ENCODE measurements around the gene IGFBP3. TPM values are rescaled to one million over a fixed set of nuclear protein-coding genes. Genes with fewer than 3 reads are reported as not detected.
A peak's percentile ranks its signal among the peaks of the same experiment; 100 is the strongest.

IGFBP3 gene
- total RNA-seq, 1 experiment from 2014 or later, result 315 TPM

- intact Hi-C loops (cut with micrococcal nuclease; ENCODE audit: unreplicated experiment), result loop anchor here (1.0 to 10.0 kb wide), 8 partner anchors 29 to 1335 kb away; no protein-coding TSS in a partner anchor
- DNase-seq, result no peak
- CTCF ChIA-PET, result interaction anchor here (0.6 to 5.1 kb wide), 7 partner anchors 13 to 366 kb away, joined by 3 to 47 read pairs (median 5); partner anchors contain the start of gene IGFBP1
- Mint-ChIP-seq H3K4me1 (ENCODE audit: low read depth, unreplicated experiment) (peaks cover 50% of the 10 kb centered on the region), H3K36me3 (ENCODE audit: insufficient read depth, unreplicated experiment) (peaks cover 82% of the 10 kb centered on the region), H3K9me3 (ENCODE audit: low read depth, unreplicated experiment) (no peaks in the 10 kb centered on the region), H3K27ac (ENCODE audit: unreplicated experiment) (peak overlapping the region; percentile 84), H3K4me3 (ENCODE audit: low read depth, unreplicated experiment) (peak overlapping the region; percentile 99), H3K27me3 (ENCODE audit: unreplicated experiment) (no peaks in the 10 kb centered on the region)
- no peak for TF ChIP-seq CTCF (IDR thresholded peaks at IDR 0.05; ENCODE audit: unreplicated experiment)
- no TSS peak for BruUV-seq (replicated peaks)
Observed at GRCh38 chr7:45919993-45920459, 1.0 kb downstream of the IGFBP3 start.

- peak overlapping the region; percentile 84 for H3K27ac Mint-ChIP-seq (ENCODE audit: unreplicated experiment)
- CTCF ChIA-PET, result interaction anchor here (1.1 to 2.1 kb wide), 6 partner anchors 12 to 367 kb away, joined by 3 to 8 read pairs (median 4); partner anchors contain the start of gene IGFBP1
- H3K4me1 Mint-ChIP-seq (ENCODE audit: low read depth, unreplicated experiment), result peaks cover 43% of the 10 kb centered on the region
Observed at GRCh38 chr7:45919231-45919784, 1.8 kb downstream of the IGFBP3 start.

GRCh38 chr7:45918556-45918955, 2.5 kb downstream of the IGFBP3 start:
- CTCF ChIA-PET, result interaction anchor here (0.7 to 2.1 kb wide), 7 partner anchors 12 to 1169 kb away, joined by 3 to 8 read pairs (median 5); partner anchors contain the start of gene IGFBP1
- H3K27me3 Mint-ChIP-seq (ENCODE audit: unreplicated experiment), result no peaks in the 10 kb centered on the region
- BruUV-seq (replicated peaks), result no TSS peak
- DNase-seq, result no peak
- peak overlapping the region; percentile 8 for H3K27ac Mint-ChIP-seq (ENCODE audit: unreplicated experiment)
- H3K36me3 Mint-ChIP-seq (ENCODE audit: insufficient read depth, unreplicated experiment), result peaks cover 92% of the 10 kb centered on the region
- intact Hi-C loops (cut with micrococcal nuclease; ENCODE audit: unreplicated experiment), result loop anchor here (1.0 to 10.0 kb wide), 3 partner anchors 434 to 1336 kb away; no protein-coding TSS in a partner anchor
- peak overlapping the region; percentile 99 for H3K4me3 Mint-ChIP-seq (ENCODE audit: low read depth, unreplicated experiment)
- no peak for TF ChIP-seq CTCF (IDR thresholded peaks at IDR 0.05; ENCODE audit: unreplicated experiment)
- peaks cover 35% of the 10 kb centered on the region for H3K4me1 Mint-ChIP-seq (ENCODE audit: low read depth, unreplicated experiment)
- H3K9me3 Mint-ChIP-seq (ENCODE audit: low read depth, unreplicated experiment), result no peaks in the 10 kb centered on the region

More at GRCh38 chr7:45919231-45919784, 1.8 kb downstream of the IGFBP3 start:
- peaks cover 88% of the 10 kb centered on the region for H3K36me3 Mint-ChIP-seq (ENCODE audit: insufficient read depth, unreplicated experiment)
- no peaks in the 10 kb centered on the region for H3K27me3 Mint-ChIP-seq (ENCODE audit: unreplicated experiment)
- DNase-seq, result no peak
- no peaks in the 10 kb centered on the region for H3K9me3 Mint-ChIP-seq (ENCODE audit: low read depth, unreplicated experiment)
- TF ChIP-seq CTCF (IDR thresholded peaks at IDR 0.05; ENCODE audit: unreplicated experiment), result no peak
- peak overlapping the region; percentile 99 for H3K4me3 Mint-ChIP-seq (ENCODE audit: low read depth, unreplicated experiment)
- BruUV-seq (replicated peaks), result no TSS peak
- intact Hi-C loops (cut with micrococcal nuclease; ENCODE audit: unreplicated experiment), result loop anchor here (10.0 kb wide), 2 partner anchors 1045 to 1335 kb away; no protein-coding TSS in a partner anchor

GRCh38 chr7:45917658-45918057, 3.4 kb downstream of the IGFBP3 start:
- peaks cover 94% of the 10 kb centered on the region for H3K36me3 Mint-ChIP-seq (ENCODE audit: insufficient read depth, unreplicated experiment)
- peak; percentile 97 for TF ChIP-seq CTCF (IDR thresholded peaks at IDR 0.05; ENCODE audit: unreplicated experiment)
- peak overlapping the region; percentile 99 for H3K4me3 Mint-ChIP-seq (ENCODE audit: low read depth, unreplicated experiment)
- CTCF ChIA-PET, result interaction anchor here (0.5 to 2.1 kb wide), 17 partner anchors 15 to 1462 kb away, joined by 3 to 10 read pairs (median 3); partner anchors contain the start of gene IGFBP1
- H3K4me1 Mint-ChIP-seq (ENCODE audit: low read depth, unreplicated experiment), result peaks cover 26% of the 10 kb centered on the region
- no peaks in the 10 kb centered on the region for H3K9me3 Mint-ChIP-seq (ENCODE audit: low read depth, unreplicated experiment)
- H3K27me3 Mint-ChIP-seq (ENCODE audit: unreplicated experiment), result no peaks in the 10 kb centered on the region
- peak overlapping the region; percentile 8 for H3K27ac Mint-ChIP-seq (ENCODE audit: unreplicated experiment)
- intact Hi-C loops (cut with micrococcal nuclease; ENCODE audit: unreplicated experiment), result loop anchor here (1.0 to 10.0 kb wide), 3 partner anchors 435 to 1337 kb away; no protein-coding TSS in a partner anchor
- peak; percentile 97 for DNase-seq
- BruUV-seq (replicated peaks), result no TSS peak
